HepG2 (cell line): ENCODE results near the gene GOSR1.

Source experiments
- ARNT ChIP-seq: fragments of 450-650 bp; IDR thresholded peaks from 2 replicates; pipeline ENCODE4 v1.6.1; 2017
- CTCF ChIP-seq: sonication (generic); formaldehyde crosslinking; IDR thresholded peaks from 2 replicates; pipeline ENCODE4 v1.5.0; 2020; ENCODE audit warnings: mild to moderate bottlenecking, missing genetic modification reagents, moderate library complexity
- FOXO1 ChIP-seq: sonication (generic); formaldehyde crosslinking; IDR thresholded peaks from 2 replicates; pipeline ENCODE4 v1.4.0; 2020; ENCODE audit warnings: missing genetic modification reagents
- HDAC6 ChIP-seq: fragments of 200-600 bp; sonication (generic); IDR thresholded peaks from 2 replicates; pipeline ENCODE4 v1.7.0; 2017; ENCODE audit warnings: mild to moderate bottlenecking, antibody characterized with exemption, low read length, low read depth
- SMARCC2 ChIP-seq: fragments of 450-650 bp; IDR thresholded peaks from 2 replicates; pipeline ENCODE4 v1.6.1; 2017; ENCODE audit warnings: antibody characterized with exemption, mild to moderate bottlenecking
- TBX3 ChIP-seq: fragments of 450-650 bp; IDR thresholded peaks from 2 replicates; pipeline ENCODE4 v1.6.1; 2017; ENCODE audit warnings: antibody characterized with exemption, mild to moderate bottlenecking, inconsistent platforms, borderline replicate concordance
- ZKSCAN1 ChIP-seq: fragments of 150-350 bp; IDR thresholded peaks from 2 replicates; pipeline ENCODE4 v1.6.1; 2014; ENCODE audit warnings: low read length
- TF ChIP-seq, protein P1 (sequence below): sonication (generic); formaldehyde crosslinking; IDR thresholded peaks from 2 replicates; pipeline ENCODE4 v1.9.0; 2021; ENCODE audit warnings: missing genetic modification reagents, mild to moderate bottlenecking, borderline replicate concordance

DNA sequence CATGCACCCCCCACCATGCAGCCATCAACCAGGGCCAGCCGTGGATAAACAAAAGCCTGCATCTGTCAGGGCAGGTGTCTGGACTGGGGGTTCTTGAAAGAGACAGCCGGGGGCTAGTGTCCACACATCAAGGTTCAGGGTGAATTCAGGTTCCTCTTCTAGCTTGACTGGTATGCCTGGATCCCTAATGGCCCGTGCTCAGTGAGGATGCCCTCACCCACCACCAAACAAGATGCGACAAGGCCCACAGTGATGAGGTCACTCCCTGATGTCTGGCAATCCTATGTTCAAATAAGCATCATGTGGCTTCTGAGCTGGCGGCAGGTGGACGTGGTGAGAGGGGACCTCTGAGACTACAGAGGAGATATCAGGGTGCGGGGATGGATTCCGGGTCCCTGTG is 64.6 kb downstream of the GOSR1 start:
- no peak for TF ChIP-seq TBX3
- TF ChIP-seq CTCF: no peak
- no peak for TF ChIP-seq FOXO1 (CRISPR knock-in tag)
- no peak for TF ChIP-seq HDAC6
- no peak for TF ChIP-seq ZKSCAN1
- TF ChIP-seq, protein P1, sequence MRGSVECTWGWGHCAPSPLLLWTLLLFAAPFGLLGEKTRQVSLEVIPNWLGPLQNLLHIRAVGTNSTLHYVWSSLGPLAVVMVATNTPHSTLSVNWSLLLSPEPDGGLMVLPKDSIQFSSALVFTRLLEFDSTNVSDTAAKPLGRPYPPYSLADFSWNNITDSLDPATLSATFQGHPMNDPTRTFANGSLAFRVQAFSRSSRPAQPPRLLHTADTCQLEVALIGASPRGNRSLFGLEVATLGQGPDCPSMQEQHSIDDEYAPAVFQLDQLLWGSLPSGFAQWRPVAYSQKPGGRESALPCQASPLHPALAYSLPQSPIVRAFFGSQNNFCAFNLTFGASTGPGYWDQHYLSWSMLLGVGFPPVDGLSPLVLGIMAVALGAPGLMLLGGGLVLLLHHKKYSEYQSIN (CRISPR knock-in tag): no peak
- no peak for TF ChIP-seq ARNT
- TF ChIP-seq SMARCC2: no peak
